Keratinocyte (primary cell): Measurements from ENCODE around the gene EIF3L.

Source experiments
- CTCF ChIP-seq, 3 experiments: IDR thresholded peaks in 1 of 3; conservative IDR thresholded peaks in 1 of 3; optimal IDR thresholded peaks in 1 of 3; 2 replicates in 2 of 3; 3 replicates in 1 of 3; pipeline versions ENCODE3 to v1.5.1; 2011; ENCODE audit warnings: low read length in 3 of 3, mild to moderate bottlenecking in 3 of 3, moderate library complexity in 2 of 3, control low read depth in 1 of 3, inconsistent platforms in 1 of 3; ENCODE audit not compliant: insufficient read depth in 2 of 3; ENCODE audit errors: extremely low read depth in 1 of 3
- EZH2 ChIP-seq: IDR thresholded peaks from one replicate; pipeline ENCODE4 v1.6.1; 2012; ENCODE audit warnings: inconsistent platforms, mild to moderate bottlenecking, low read length, moderate library complexity

GRCh38 chr22:37846433-37846832, 2.8 kb upstream of the EIF3L start:
- no peak for TF ChIP-seq CTCF (optimal IDR thresholded peaks at IDR 0.05 in 1 of 3, IDR thresholded peaks at IDR 0.05 in 1 of 3, conservative IDR thresholded peaks at IDR 0.05 in 1 of 3; ENCODE audit: extremely low read depth in 1 of 3, insufficient read depth in 2 of 3, low read length in 3 of 3)
- no peak for TF ChIP-seq EZH2
